MM.1S (cell line): ENCODE measurements around the gene GATAD2B.

Experiments used
- DNase-seq: peaks from one replicate; pipeline ENCODE4 v3.0.0-alpha.2; 2015
- H2AFZ ChIP-seq: fragments of 300-600 bp; sonication (generic); 2 replicates; pipeline ENCODE4 v1.6.0; 2016; ENCODE audit warnings: antibody characterized with exemption, low read length
- H3F3A ChIP-seq: fragments of 300-600 bp; sonication (generic); 2 replicates; pipeline ENCODE4 v1.6.1; 2016; ENCODE audit warnings: mild to moderate bottlenecking, antibody characterized with exemption, low read length, moderate library complexity, mixed read lengths; ENCODE audit not compliant: insufficient read depth
- H3K27ac ChIP-seq: fragments of 300-600 bp; sonication (generic); 2 replicates; pipeline ENCODE4 v1.5.1; 2016; ENCODE audit warnings: mild to moderate bottlenecking, low read length
- H3K27me3 ChIP-seq: fragments of 300-600 bp; sonication (generic); replicated peaks from 2 replicates; pipeline ENCODE4 v1.6.0; 2016; ENCODE audit warnings: low read length; ENCODE audit not compliant: insufficient read depth
- H3K36me3 ChIP-seq: fragments of 300-600 bp; sonication (generic); replicated peaks from 2 replicates; pipeline ENCODE4 v1.6.1; 2016; ENCODE audit warnings: mild to moderate bottlenecking, low read length, mixed read lengths; ENCODE audit not compliant: insufficient read depth
- H3K4me1 ChIP-seq: fragments of 300-600 bp; sonication (generic); 2 replicates; pipeline ENCODE4 v1.6.1; 2016; ENCODE audit warnings: low read length, mixed read lengths
- H3K4me2 ChIP-seq: fragments of 300-600 bp; sonication (generic); 2 replicates; pipeline ENCODE4 v1.6.0; 2016; ENCODE audit warnings: low read depth, low read length
- H3K4me3 ChIP-seq: fragments of 300-600 bp; sonication (generic); 2 replicates; pipeline ENCODE4 v1.5.1; 2016; ENCODE audit warnings: low read length, mixed read lengths
- H3K79me2 ChIP-seq: fragments of 300-600 bp; sonication (generic); 2 replicates; pipeline ENCODE4 v1.6.1; 2016; ENCODE audit warnings: mixed run types, low read length, mixed read lengths
- H3K9ac ChIP-seq: fragments of 300-600 bp; sonication (generic); 2 replicates; pipeline ENCODE4 v1.6.1; 2016; ENCODE audit warnings: low read length, mixed read lengths
- H3K9me2 ChIP-seq: fragments of 300-600 bp; sonication (generic); replicated peaks from 2 replicates; pipeline ENCODE4 v1.6.1; 2016; ENCODE audit warnings: mild to moderate bottlenecking, low read length, mixed read lengths; ENCODE audit not compliant: insufficient read depth
- H3K9me3 ChIP-seq: fragments of 300-600 bp; sonication (generic); replicated peaks from 2 replicates; pipeline ENCODE4 v1.6.1; 2016; ENCODE audit warnings: mild to moderate bottlenecking, low read length, mixed read lengths; ENCODE audit not compliant: insufficient read depth
- H4K20me1 ChIP-seq: fragments of 300-600 bp; sonication (generic); 2 replicates; pipeline ENCODE4 v1.6.1; 2016; ENCODE audit warnings: mild to moderate bottlenecking, low read length, moderate library complexity, mixed read lengths; ENCODE audit not compliant: insufficient read depth
- EZH2 ChIP-seq: fragments of 300-600 bp; sonication (generic); optimal IDR thresholded peaks from 2 replicates; pipeline ENCODE3; 2017; ENCODE audit warnings: low read depth, mild to moderate bottlenecking, antibody characterized with exemption, low read length, mixed read lengths
- EZH2phosphoT487 ChIP-seq: fragments of 300-600 bp; sonication (generic); IDR thresholded peaks from 2 replicates; pipeline ENCODE4 v1.6.1; 2018; ENCODE audit warnings: antibody characterized with exemption, low read length
- TF ChIP-seq, protein P1 (sequence below): fragments of 300-600 bp; sonication (generic); IDR thresholded peaks from 2 replicates; pipeline ENCODE4 v1.5.1; 2016; ENCODE audit warnings: antibody characterized with exemption, low read length, mixed read lengths

The GATAD2B gene

GRCh38 chr1:153951801-153952200 lies 29.0 kb upstream of the GATAD2B start:
- Histone ChIP-seq H3K36me3 (0 out of 2 replicates have a peak, but pooled peaks cover 7% of the 10 kb centered on the region), H3K4me3 (no peak overlapping the region), H3K4me1 (peaks cover 12% of the 10 kb centered on the region), H4K20me1 (no peaks in the 10 kb centered on the region), H3K9me3 (no peaks in the 10 kb centered on the region), H2AFZ (no peak overlapping the region), H3K9me2 (no peaks in the 10 kb centered on the region), H3K27me3 (no peaks in the 10 kb centered on the region), H3K27ac (no peak overlapping the region), H3K79me2 (peaks cover 42% of the 10 kb centered on the region), H3F3A (peaks cover 14% of the 10 kb centered on the region), H3K4me2 (no peak overlapping the region), H3K9ac (no peak overlapping the region)
- no peak for TF ChIP-seq EZH2
- TF ChIP-seq EZH2phosphoT487: no peak
- TF ChIP-seq, protein P1, sequence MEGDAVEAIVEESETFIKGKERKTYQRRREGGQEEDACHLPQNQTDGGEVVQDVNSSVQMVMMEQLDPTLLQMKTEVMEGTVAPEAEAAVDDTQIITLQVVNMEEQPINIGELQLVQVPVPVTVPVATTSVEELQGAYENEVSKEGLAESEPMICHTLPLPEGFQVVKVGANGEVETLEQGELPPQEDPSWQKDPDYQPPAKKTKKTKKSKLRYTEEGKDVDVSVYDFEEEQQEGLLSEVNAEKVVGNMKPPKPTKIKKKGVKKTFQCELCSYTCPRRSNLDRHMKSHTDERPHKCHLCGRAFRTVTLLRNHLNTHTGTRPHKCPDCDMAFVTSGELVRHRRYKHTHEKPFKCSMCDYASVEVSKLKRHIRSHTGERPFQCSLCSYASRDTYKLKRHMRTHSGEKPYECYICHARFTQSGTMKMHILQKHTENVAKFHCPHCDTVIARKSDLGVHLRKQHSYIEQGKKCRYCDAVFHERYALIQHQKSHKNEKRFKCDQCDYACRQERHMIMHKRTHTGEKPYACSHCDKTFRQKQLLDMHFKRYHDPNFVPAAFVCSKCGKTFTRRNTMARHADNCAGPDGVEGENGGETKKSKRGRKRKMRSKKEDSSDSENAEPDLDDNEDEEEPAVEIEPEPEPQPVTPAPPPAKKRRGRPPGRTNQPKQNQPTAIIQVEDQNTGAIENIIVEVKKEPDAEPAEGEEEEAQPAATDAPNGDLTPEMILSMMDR: no peak
- no peak for DNase-seq

- H3K36me3 ChIP-seq: 0 out of 2 replicates have a peak, but pooled peaks cover 7% of the 10 kb centered on the region
- H3K4me2 ChIP-seq: no peak overlapping the region
- no peak overlapping the region for H2AFZ ChIP-seq
- H3K9me3 ChIP-seq: no peaks in the 10 kb centered on the region
- DNase-seq: no peak
- peaks cover 17% of the 10 kb centered on the region for H3F3A ChIP-seq
- peaks cover 8% of the 10 kb centered on the region for H3K4me1 ChIP-seq
- no peak overlapping the region for H3K9ac ChIP-seq
- H4K20me1 ChIP-seq: no peaks in the 10 kb centered on the region
- peaks cover 36% of the 10 kb centered on the region for H3K79me2 ChIP-seq
- H3K27ac ChIP-seq: no peak overlapping the region
- H3K27me3 ChIP-seq: no peaks in the 10 kb centered on the region
- TF ChIP-seq, protein P1: no peak
- TF ChIP-seq EZH2phosphoT487: no peak
- TF ChIP-seq EZH2: no peak
- H3K4me3 ChIP-seq: no peak overlapping the region
- no peaks in the 10 kb centered on the region for H3K9me2 ChIP-seq
Measured at GRCh38 chr1:153951183-153951582, 28.4 kb upstream of the GATAD2B start.

GRCh38 chr1:153946622-153947241 lies 24.0 kb upstream of the GATAD2B start, which contains the start of gene DENND4B:
DENND4B (minus strand) TSS chr1:153946718; CDS start chr1:153944374, 2,344 bp downstream.
- peak within 1 kb of the TSS; percentile 91 for H3K4me3 ChIP-seq
- H3K9me3 ChIP-seq: no peaks in the 10 kb centered on the region
- peaks cover 28% of the 10 kb centered on the region for H3K79me2 ChIP-seq
- peak within 1 kb of the TSS; percentile 85 for H3K27ac ChIP-seq
- H3F3A ChIP-seq: peaks cover 28% of the 10 kb centered on the region
- 0 out of 2 replicates have a peak, but pooled peaks cover 2% of the 10 kb centered on the region for H3K36me3 ChIP-seq
- H3K4me2 ChIP-seq: peak within 1 kb of the TSS; percentile 89
- peaks cover 5% of the 10 kb centered on the region for H3K4me1 ChIP-seq
- peak within 1 kb of the TSS; percentile 86 for H3K9ac ChIP-seq
- H4K20me1 ChIP-seq: no peaks in the 10 kb centered on the region
- no peaks in the 10 kb centered on the region for H3K27me3 ChIP-seq
- peak within 1 kb of the TSS; percentile 71 for H2AFZ ChIP-seq
- DNase-seq: peak; percentile 94
- H3K9me2 ChIP-seq: no peaks in the 10 kb centered on the region
- TF ChIP-seq, protein P1: peak; percentile 98
- TF ChIP-seq EZH2: no peak
